HepG2 (cell line): ENCODE results near the gene IL1R1. TPM values are rescaled to one million over a fixed set of nuclear protein-coding genes. Genes with fewer than 3 reads are reported as not detected.

ENCODE experiments used
- ATAC-seq: fragments of 200-7000 bp; cut with Tn5 transposase; 3 replicates; pipeline ENCODE4 v1.9.1; 2020; ENCODE audit warnings: mild to moderate bottlenecking, moderate library complexity
- BruUV-seq: library from RNA; stranded (reverse); fragments of 400-500 nt; replicated peaks from 2 replicates; lab custom pipeline; 2021; lab: Mats Ljungman, UMichigan
- CTCF ChIA-PET: fragments of 300-600 bp; formaldehyde crosslinking; extraction: SDS; loops from one replicate; lab custom pipeline; 2021; ENCODE audit warnings: low total read pairs, inconsistent platforms, low intra/inter-chr PET ratio; lab: Yijun Ruan, JAX
- POLR2A ChIA-PET: fragments of 350-600 bp; sonication (Branson Sonifier 250); formaldehyde crosslinking; loops from one replicate; lab custom pipeline; 2020; ENCODE audit warnings: antibody characterized with exemption, inconsistent platforms; lab: Yijun Ruan, JAX
- DNase-seq: peaks from one replicate; pipeline ENCODE4 v3.0.0-alpha.2; 2015; ENCODE audit warnings: low spot score
- FAIRE-seq: peaks from 3 replicates; lab custom pipeline; 2011; peaks lifted over from hg19 to GRCh38; lab: Jason Lieb, UNC
- H2AFZ ChIP-seq: one replicate; pipeline ENCODE4 v1.6.1; 2011; ENCODE audit warnings: low read length, inconsistent platforms
- H3K27ac ChIP-seq: fragments of 300-600 bp; 3 replicates; pipeline ENCODE4 v1.8.0; 2011; ENCODE audit warnings: mixed run types, mild to moderate bottlenecking, mixed read lengths, low read length, inconsistent platforms; ENCODE audit not compliant: insufficient read depth; ENCODE audit errors: extremely low read length
- H3K27me3 ChIP-seq, 2 experiments: fragments of 200-600 bp in 1 of 2; 2 replicates in 1 of 2; 3 replicates in 1 of 2; pipeline versions ENCODE4 v1.6.0 to v1.8.0; 2011; ENCODE audit warnings: low read length in 2 of 2, mild to moderate bottlenecking in 2 of 2, moderate library complexity in 2 of 2, inconsistent platforms in 1 of 2; ENCODE audit not compliant: insufficient read depth in 2 of 2, control insufficient read depth in 1 of 2
- H3K36me3 ChIP-seq, 2 experiments: fragments of 200-600 bp in 1 of 2; replicated peaks in 1 of 2; 2 replicates in 1 of 2; 3 replicates in 1 of 2; pipeline versions ENCODE4 v1.5.1 to v1.8.0; 2011; ENCODE audit warnings: low read length in 2 of 2, inconsistent platforms in 1 of 2; ENCODE audit not compliant: insufficient read depth in 2 of 2, control insufficient read depth in 1 of 2
- H3K4me1 ChIP-seq: 2 replicates; pipeline ENCODE4 v1.5.1; 2012; ENCODE audit warnings: low read length, inconsistent platforms; ENCODE audit not compliant: insufficient read depth
- H3K4me2 ChIP-seq: 2 replicates; pipeline ENCODE4 v1.6.0; 2011; ENCODE audit warnings: low read depth, low read length, inconsistent platforms
- H3K4me3 ChIP-seq, 3 experiments: fragments of 200-600 bp in 1 of 3; sonication (generic), shearing (Covaris generic) in 1 of 3; replicated peaks in 1 of 3; 2 replicates each; pipeline ENCODE4 v1.5.1; 2011 to 2016; ENCODE audit warnings: low read length in 3 of 3, inconsistent platforms in 2 of 3, low read depth in 2 of 3, mild to moderate bottlenecking in 2 of 3, control low read depth in 1 of 3, mixed read lengths in 1 of 3; ENCODE audit not compliant: insufficient read depth in 1 of 3
- H3K79me2 ChIP-seq: one replicate; pipeline ENCODE4 v1.6.1; 2011; ENCODE audit warnings: low read length, inconsistent platforms; ENCODE audit not compliant: insufficient read depth
- H3K9ac ChIP-seq: 2 replicates; pipeline ENCODE4 v1.6.0; 2011; ENCODE audit warnings: mild to moderate bottlenecking, low read depth, low read length, inconsistent platforms; ENCODE audit not compliant: insufficient read depth
- H3K9me3 ChIP-seq: 2 replicates; pipeline ENCODE4 v1.5.1; 2012; ENCODE audit warnings: mild to moderate bottlenecking, low read length
- H4K20me1 ChIP-seq: 2 replicates; pipeline ENCODE4 v1.6.0; 2011; ENCODE audit warnings: inconsistent platforms, mild to moderate bottlenecking, low read length, moderate library complexity; ENCODE audit not compliant: insufficient read depth
- ATF6 ChIP-seq: sonication (generic); formaldehyde crosslinking; conservative IDR thresholded peaks from 2 replicates; pipeline ENCODE4 v1.4.0; 2020; ENCODE audit warnings: missing genetic modification reagents
- BCL6 ChIP-seq: IDR thresholded peaks from 2 replicates; pipeline ENCODE4 v1.6.1; 2016; ENCODE audit warnings: missing genetic modification reagents, missing compliant biosample characterization
- DMTF1 ChIP-seq: sonication (generic); formaldehyde crosslinking; IDR thresholded peaks from 2 replicates; pipeline ENCODE4 v1.4.0; 2020; ENCODE audit warnings: mild to moderate bottlenecking, missing genetic modification reagents
- POLR2AphosphoS2 ChIP-seq: IDR thresholded peaks from 2 replicates; pipeline ENCODE4 v1.6.1; 2011; ENCODE audit warnings: low read depth, low read length, improper control_type of control experiment
- SCMH1 ChIP-seq: sonication (generic); formaldehyde crosslinking; IDR thresholded peaks from 2 replicates; pipeline ENCODE4 v1.9.0; 2021; ENCODE audit warnings: missing genetic modification reagents, mild to moderate bottlenecking, borderline replicate concordance
- SPEN ChIP-seq: sonication (generic); formaldehyde crosslinking; IDR thresholded peaks from 2 replicates; pipeline ENCODE4 v1.5.1; 2020; ENCODE audit warnings: low read depth, mild to moderate bottlenecking, missing genetic modification reagents
- U2AF1 ChIP-seq: fragments of 200-400 bp; formaldehyde crosslinking; optimal IDR thresholded peaks from 2 replicates; pipeline ENCODE3; 2017; ENCODE audit warnings: mild to moderate bottlenecking, low read depth, low read length
- XBP1 ChIP-seq: sonication (generic); formaldehyde crosslinking; IDR thresholded peaks from 2 replicates; pipeline ENCODE4 v1.5.0; 2020; ENCODE audit warnings: missing genetic modification reagents
- ZBTB26 ChIP-seq: IDR thresholded peaks from 2 replicates; pipeline ENCODE4 v1.6.1; 2016; ENCODE audit warnings: missing compliant biosample characterization, missing genetic modification reagents, borderline replicate concordance
- ZFP1 ChIP-seq: IDR thresholded peaks from 2 replicates; pipeline ENCODE4 v1.6.1; 2016
- ZNF441 ChIP-seq: sonication (generic); formaldehyde crosslinking; IDR thresholded peaks from 2 replicates; pipeline ENCODE4 v1.7.0; 2021; ENCODE audit warnings: missing genetic modification reagents, borderline replicate concordance
- ZNF512B ChIP-seq: sonication (generic); formaldehyde crosslinking; IDR thresholded peaks from 2 replicates; pipeline ENCODE4 v1.5.1; 2020; ENCODE audit warnings: missing genetic modification reagents, mild to moderate bottlenecking, borderline replicate concordance
- ZNF710 ChIP-seq: sonication (generic); formaldehyde crosslinking; IDR thresholded peaks from 2 replicates; pipeline ENCODE4 v1.5.0; 2020; ENCODE audit warnings: mild to moderate bottlenecking, missing genetic modification reagents, borderline replicate concordance
- ZNF772 ChIP-seq: sonication (generic); formaldehyde crosslinking; IDR thresholded peaks from 2 replicates; pipeline ENCODE4 v1.5.0; 2020; ENCODE audit warnings: mild to moderate bottlenecking, missing genetic modification reagents
- WGBS: methylation state at CpG from one replicate; pipeline ENCODE4 v1.1.6; 2017; ENCODE audit warnings: low lambda C conversion rate; 5-methylcytosine and 5-hydroxymethylcytosine counted together
- in situ Hi-C: cut with HindIII; loops from 2 replicates; pipeline ENCODE4 v1.10.0; 2017; ENCODE audit warnings: low pct_unique_long_range_greater_than_20kb; ENCODE audit not compliant: extremely low pct_ligation_motif_present
- intact Hi-C: fragments of 100-400 bp; cut with micrococcal nuclease; formaldehyde crosslinking; loops from one replicate; pipeline ENCODE4 v1.10.0; 2022; ENCODE audit not compliant: unreplicated experiment
- polyA plus RNA-seq, 8 experiments: library from polyadenylated mRNA; depleted of rRNA in 3 of 8; stranded (reverse) in 7 of 8; unstranded in 1 of 8; fragments of >200 nt; fragmentation: Illumina TruSeq in 4 of 8; extraction: Trizol in 4 of 8; gene quantifications; 2 replicates each; pipeline versions ENCODE4 v1.2.1 to v1.2.3, GENCODE V29; 2011 to 2016; ENCODE audit warnings: low read depth in 4 of 8, missing spikeins in 1 of 8, mixed read lengths in 1 of 8; ENCODE audit not compliant: insufficient read depth in 1 of 8
- total RNA-seq, 5 experiments: library from RNA; depleted of rRNA; stranded (reverse); fragments of >200 nt; fragmentation: Illumina TruSeq; extraction: Trizol; gene quantifications; 2 replicates each; pipeline ENCODE4 v1.2.3, GENCODE V29; 2016; ENCODE audit warnings: low read depth in 1 of 5

The IL1R1 gene
- total and polyA plus RNA-seq, 2 of the 13 experiments (the other 11 are each of a cell fraction or from before 2014, with no cell fraction given) = 38.0 to 93.1 TPM

- H3K4me1 ChIP-seq = peaks cover 36% of the 10 kb centered on the region
- H3K4me2 ChIP-seq = no peak overlapping the region
- DNase-seq = no peak
- no peak overlapping the region for H3K4me3 ChIP-seq
- ChIA-PET POLR2A (interaction anchor here (1.4 to 2.0 kb wide), 2 partner anchors 10 to 12 kb away, joined by 3 to 5 read pairs; no protein-coding TSS in a partner anchor), CTCF (no interaction called here)
- TF ChIP-seq ZBTB26 (CRISPR knock-in tag) (no peak), DMTF1 (no peak), ATF6 (CRISPR knock-in tag) (no peak), SCMH1 (no peak), ZNF710 (CRISPR knock-in tag) (no peak), U2AF1 (no peak), BCL6 (no peak), ZNF772 (CRISPR knock-in tag) (no peak), ZNF441 (no peak), ZNF512B (CRISPR knock-in tag) (no peak), XBP1 (CRISPR knock-in tag) (no peak), ZFP1 (no peak), SPEN (CRISPR knock-in tag) (no peak), POLR2AphosphoS2 (no peak)
- intact Hi-C loops (no loop called here), in situ Hi-C loops (no loop called here)
- H3K27me3 ChIP-seq = no peaks in the 10 kb centered on the region
- WGBS = 92% methylated on average over 5 of the region's 5 CpGs
- no peaks in the 10 kb centered on the region for H4K20me1 ChIP-seq
- H3K27ac ChIP-seq = no peak overlapping the region
- H3K9ac ChIP-seq = no peak overlapping the region
- no peak for FAIRE-seq
- H2AFZ ChIP-seq = no peak overlapping the region
- no peaks in the 10 kb centered on the region for H3K79me2 ChIP-seq
- H3K9me3 ChIP-seq = peaks cover 4% of the 10 kb centered on the region; the same call in 1 of the 2 replicates
- no peak for ATAC-seq
- no TSS peak for BruUV-seq
- H3K36me3 ChIP-seq = no peaks in the 10 kb centered on the region
These were observed 46.4 kb upstream of the IL1R1 start for GRCh38 chr2:102096103-102096502.
